Mammary epithelial cell (primary cell): ENCODE measurements around the gene ZBTB17.

Experiments used
- CTCF ChIP-seq, 2 donors: IDR thresholded peaks in 1 of 2; conservative IDR thresholded peaks in 1 of 2; 2 replicates each; pipeline ENCODE4 v1.5.1; 2011 to 2012; ENCODE audit warnings: inconsistent platforms in 2 of 2, low read length in 2 of 2, mild to moderate bottlenecking in 2 of 2, control low read depth in 1 of 2, low read depth in 1 of 2; ENCODE audit not compliant: insufficient read depth in 1 of 2; ENCODE audit errors: extremely low read depth in 1 of 2
- EZH2 ChIP-seq: IDR thresholded peaks from 2 replicates; pipeline ENCODE4 v1.6.1; 2012; ENCODE audit warnings: low read length, inconsistent platforms, borderline replicate concordance

- no peak for TF ChIP-seq CTCF (conservative IDR thresholded peaks at IDR 0.05 in 1 of 2, IDR thresholded peaks at IDR 0.05 in 1 of 2; ENCODE audit: extremely low read depth in 1 of 2, insufficient read depth in 1 of 2, low read depth in 1 of 2, low read length in 2 of 2)
- TF ChIP-seq EZH2 = no peak
These were observed 29.7 kb upstream of the ZBTB17 start for GRCh38 chr1:16005597-16005996.
